ENCODE results near the gene C3orf33.

DNA sequence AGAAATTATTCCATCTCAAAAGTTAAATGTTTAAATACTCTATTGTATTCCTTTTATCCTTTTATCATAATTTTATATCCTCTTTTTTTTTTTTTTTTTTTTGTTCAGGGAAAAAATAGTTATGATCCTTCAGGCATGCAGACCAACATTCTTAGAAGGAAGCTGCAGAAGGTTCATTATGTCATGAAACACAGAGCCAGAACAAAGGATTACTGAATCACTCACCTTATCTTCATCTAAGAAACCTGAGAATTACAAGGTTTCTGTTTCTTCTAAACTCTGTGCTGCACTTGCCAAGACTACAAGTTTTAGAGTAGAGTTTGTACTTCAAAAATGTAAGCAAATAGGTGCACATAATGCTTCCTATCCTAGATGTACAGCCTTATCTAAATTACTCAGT, 64.5 kb downstream of the C3orf33 start:
- TF ChIP-seq EZH2 (IDR thresholded peaks at IDR 0.05; ENCODE audit: low read depth, unreplicated experiment) (no peak), POLR2AphosphoS5 (IDR thresholded peaks at IDR 0.05; ENCODE audit: low read depth) (no peak), EZH2phosphoT487 (IDR thresholded peaks at IDR 0.05; ENCODE audit: unreplicated experiment) (no peak), CREB1 (CRISPR knock-in tag; IDR thresholded peaks at IDR 0.05; ENCODE audit: low read depth) (no peak), NANOG (IDR thresholded peaks at IDR 0.05; ENCODE audit: borderline replicate concordance) (no peak), ZNF331 (CRISPR knock-in tag; IDR thresholded peaks at IDR 0.05; ENCODE audit: low read depth) (no peak)
- TF ChIP-seq, protein P1, sequence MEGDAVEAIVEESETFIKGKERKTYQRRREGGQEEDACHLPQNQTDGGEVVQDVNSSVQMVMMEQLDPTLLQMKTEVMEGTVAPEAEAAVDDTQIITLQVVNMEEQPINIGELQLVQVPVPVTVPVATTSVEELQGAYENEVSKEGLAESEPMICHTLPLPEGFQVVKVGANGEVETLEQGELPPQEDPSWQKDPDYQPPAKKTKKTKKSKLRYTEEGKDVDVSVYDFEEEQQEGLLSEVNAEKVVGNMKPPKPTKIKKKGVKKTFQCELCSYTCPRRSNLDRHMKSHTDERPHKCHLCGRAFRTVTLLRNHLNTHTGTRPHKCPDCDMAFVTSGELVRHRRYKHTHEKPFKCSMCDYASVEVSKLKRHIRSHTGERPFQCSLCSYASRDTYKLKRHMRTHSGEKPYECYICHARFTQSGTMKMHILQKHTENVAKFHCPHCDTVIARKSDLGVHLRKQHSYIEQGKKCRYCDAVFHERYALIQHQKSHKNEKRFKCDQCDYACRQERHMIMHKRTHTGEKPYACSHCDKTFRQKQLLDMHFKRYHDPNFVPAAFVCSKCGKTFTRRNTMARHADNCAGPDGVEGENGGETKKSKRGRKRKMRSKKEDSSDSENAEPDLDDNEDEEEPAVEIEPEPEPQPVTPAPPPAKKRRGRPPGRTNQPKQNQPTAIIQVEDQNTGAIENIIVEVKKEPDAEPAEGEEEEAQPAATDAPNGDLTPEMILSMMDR (conservative IDR thresholded peaks at IDR 0.05; ENCODE audit: low read depth in 2 of 2) = no peak
- TF ChIP-seq, protein P2, sequence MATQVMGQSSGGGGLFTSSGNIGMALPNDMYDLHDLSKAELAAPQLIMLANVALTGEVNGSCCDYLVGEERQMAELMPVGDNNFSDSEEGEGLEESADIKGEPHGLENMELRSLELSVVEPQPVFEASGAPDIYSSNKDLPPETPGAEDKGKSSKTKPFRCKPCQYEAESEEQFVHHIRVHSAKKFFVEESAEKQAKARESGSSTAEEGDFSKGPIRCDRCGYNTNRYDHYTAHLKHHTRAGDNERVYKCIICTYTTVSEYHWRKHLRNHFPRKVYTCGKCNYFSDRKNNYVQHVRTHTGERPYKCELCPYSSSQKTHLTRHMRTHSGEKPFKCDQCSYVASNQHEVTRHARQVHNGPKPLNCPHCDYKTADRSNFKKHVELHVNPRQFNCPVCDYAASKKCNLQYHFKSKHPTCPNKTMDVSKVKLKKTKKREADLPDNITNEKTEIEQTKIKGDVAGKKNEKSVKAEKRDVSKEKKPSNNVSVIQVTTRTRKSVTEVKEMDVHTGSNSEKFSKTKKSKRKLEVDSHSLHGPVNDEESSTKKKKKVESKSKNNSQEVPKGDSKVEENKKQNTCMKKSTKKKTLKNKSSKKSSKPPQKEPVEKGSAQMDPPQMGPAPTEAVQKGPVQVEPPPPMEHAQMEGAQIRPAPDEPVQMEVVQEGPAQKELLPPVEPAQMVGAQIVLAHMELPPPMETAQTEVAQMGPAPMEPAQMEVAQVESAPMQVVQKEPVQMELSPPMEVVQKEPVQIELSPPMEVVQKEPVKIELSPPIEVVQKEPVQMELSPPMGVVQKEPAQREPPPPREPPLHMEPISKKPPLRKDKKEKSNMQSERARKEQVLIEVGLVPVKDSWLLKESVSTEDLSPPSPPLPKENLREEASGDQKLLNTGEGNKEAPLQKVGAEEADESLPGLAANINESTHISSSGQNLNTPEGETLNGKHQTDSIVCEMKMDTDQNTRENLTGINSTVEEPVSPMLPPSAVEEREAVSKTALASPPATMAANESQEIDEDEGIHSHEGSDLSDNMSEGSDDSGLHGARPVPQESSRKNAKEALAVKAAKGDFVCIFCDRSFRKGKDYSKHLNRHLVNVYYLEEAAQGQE (IDR thresholded peaks at IDR 0.05; ENCODE audit: unreplicated experiment) = no peak
- TF ChIP-seq, protein P3, sequence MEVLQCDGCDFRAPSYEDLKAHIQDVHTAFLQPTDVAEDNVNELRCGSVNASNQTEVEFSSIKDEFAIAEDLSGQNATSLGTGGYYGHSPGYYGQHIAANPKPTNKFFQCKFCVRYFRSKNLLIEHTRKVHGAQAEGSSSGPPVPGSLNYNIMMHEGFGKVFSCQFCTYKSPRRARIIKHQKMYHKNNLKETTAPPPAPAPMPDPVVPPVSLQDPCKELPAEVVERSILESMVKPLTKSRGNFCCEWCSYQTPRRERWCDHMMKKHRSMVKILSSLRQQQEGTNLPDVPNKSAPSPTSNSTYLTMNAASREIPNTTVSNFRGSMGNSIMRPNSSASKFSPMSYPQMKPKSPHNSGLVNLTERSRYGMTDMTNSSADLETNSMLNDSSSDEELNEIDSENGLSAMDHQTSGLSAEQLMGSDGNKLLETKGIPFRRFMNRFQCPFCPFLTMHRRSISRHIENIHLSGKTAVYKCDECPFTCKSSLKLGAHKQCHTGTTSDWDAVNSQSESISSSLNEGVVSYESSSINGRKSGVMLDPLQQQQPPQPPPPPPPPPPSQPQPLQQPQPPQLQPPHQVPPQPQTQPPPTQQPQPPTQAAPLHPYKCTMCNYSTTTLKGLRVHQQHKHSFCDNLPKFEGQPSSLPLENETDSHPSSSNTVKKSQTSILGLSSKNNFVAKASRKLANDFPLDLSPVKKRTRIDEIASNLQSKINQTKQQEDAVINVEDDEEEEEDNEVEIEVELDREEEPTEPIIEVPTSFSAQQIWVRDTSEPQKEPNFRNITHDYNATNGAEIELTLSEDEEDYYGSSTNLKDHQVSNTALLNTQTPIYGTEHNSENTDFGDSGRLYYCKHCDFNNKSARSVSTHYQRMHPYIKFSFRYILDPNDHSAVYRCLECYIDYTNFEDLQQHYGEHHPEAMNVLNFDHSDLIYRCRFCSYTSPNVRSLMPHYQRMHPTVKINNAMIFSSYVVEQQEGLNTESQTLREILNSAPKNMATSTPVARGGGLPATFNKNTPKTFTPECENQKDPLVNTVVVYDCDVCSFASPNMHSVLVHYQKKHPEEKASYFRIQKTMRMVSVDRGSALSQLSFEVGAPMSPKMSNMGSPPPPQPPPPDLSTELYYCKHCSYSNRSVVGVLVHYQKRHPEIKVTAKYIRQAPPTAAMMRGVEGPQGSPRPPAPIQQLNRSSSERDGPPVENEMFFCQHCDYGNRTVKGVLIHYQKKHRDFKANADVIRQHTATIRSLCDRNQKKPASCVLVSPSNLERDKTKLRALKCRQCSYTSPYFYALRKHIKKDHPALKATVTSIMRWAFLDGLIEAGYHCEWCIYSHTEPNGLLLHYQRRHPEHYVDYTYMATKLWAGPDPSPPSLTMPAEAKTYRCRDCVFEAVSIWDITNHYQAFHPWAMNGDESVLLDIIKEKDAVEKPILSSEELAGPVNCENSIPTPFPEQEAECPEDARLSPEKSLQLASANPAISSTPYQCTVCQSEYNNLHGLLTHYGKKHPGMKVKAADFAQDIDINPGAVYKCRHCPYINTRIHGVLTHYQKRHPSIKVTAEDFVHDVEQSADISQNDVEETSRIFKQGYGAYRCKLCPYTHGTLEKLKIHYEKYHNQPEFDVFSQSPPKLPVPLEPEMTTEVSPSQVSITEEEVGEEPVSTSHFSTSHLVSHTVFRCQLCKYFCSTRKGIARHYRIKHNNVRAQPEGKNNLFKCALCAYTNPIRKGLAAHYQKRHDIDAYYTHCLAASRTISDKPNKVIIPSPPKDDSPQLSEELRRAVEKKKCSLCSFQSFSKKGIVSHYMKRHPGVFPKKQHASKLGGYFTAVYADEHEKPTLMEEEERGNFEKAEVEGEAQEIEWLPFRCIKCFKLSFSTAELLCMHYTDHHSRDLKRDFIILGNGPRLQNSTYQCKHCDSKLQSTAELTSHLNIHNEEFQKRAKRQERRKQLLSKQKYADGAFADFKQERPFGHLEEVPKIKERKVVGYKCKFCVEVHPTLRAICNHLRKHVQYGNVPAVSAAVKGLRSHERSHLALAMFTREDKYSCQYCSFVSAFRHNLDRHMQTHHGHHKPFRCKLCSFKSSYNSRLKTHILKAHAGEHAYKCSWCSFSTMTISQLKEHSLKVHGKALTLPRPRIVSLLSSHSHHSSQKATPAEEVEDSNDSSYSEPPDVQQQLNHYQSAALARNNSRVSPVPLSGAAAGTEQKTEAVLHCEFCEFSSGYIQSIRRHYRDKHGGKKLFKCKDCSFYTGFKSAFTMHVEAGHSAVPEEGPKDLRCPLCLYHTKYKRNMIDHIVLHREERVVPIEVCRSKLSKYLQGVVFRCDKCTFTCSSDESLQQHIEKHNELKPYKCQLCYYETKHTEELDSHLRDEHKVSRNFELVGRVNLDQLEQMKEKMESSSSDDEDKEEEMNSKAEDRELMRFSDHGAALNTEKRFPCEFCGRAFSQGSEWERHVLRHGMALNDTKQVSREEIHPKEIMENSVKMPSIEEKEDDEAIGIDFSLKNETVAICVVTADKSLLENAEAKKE (CRISPR knock-in tag; IDR thresholded peaks at IDR 0.05) = no peak

Data from GM23338 (cell line).